CD1c-positive myeloid dendritic cell (primary cell): ENCODE data around the gene RCCD1.

ENCODE experiments used
- DNase-seq: peaks from one replicate; pipeline ENCODE4 v3.0.0-alpha.2; 2016; ENCODE audit errors: extremely low spot score

The RCCD1 gene

DNA sequence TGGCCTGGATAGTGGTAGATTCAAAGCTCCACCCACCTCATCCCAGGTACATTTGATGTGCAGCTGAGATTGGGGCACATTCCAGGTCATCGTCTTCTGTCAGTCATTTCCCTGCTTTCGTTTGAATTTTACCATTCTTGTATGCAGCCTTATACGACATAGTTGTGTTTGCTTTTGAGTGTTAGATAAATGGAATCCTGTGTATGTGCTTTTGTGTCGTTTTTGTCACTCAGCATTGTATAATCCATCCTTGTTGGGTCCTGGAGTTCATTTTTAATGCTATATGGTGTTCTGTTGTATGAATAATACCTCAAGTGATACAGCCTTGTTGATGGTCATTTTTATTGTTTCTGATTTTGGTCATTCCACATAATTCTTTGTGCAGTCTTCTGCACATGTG, 7.3 kb downstream of the RCCD1 start:
- no peak for DNase-seq

- DNase-seq = no peak
These were observed 11.6 kb downstream of the RCCD1 start for GRCh38 chr15:90966262-90966661.

GRCh38 chr15:90967206-90967605, 12.5 kb downstream of the RCCD1 start:
- DNase-seq = no peak

DNA sequence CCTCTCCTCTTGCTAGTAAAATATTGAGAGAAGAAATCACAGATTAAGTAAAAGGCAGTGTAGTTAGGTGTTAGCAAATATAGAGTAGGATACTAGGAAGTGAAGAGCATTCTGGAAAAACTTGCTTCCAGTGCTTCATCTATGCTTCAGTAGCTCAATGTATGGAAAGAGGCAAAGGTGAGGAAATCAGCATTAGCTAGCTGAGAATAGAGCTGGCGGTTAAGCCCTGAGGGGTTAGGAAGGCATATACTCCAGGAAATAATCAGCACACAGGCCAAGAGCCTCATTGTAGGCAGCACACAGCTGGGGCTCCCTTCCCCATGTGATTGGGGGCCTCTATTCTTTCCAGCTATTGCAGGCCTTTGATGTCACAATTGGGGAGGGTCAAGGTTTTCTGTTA, 13.8 kb downstream of the RCCD1 start:
- DNase-seq = no peak

- no peak for DNase-seq
These were observed 15.6 kb downstream of the RCCD1 start for GRCh38 chr15:90970274-90970673.

- DNase-seq = no peak
These were observed 17.4 kb downstream of the RCCD1 start for GRCh38 chr15:90972133-90972532.

- DNase-seq = no peak
These were observed 19.5 kb downstream of the RCCD1 start for GRCh38 chr15:90974216-90974615.

- DNase-seq = no peak
These were observed 24.9 kb downstream of the RCCD1 start for GRCh38 chr15:90979582-90979981.

- peak; percentile 28 for DNase-seq
These were observed 27.0 kb downstream of the RCCD1 start for GRCh38 chr15:90981681-90982080.

DNA sequence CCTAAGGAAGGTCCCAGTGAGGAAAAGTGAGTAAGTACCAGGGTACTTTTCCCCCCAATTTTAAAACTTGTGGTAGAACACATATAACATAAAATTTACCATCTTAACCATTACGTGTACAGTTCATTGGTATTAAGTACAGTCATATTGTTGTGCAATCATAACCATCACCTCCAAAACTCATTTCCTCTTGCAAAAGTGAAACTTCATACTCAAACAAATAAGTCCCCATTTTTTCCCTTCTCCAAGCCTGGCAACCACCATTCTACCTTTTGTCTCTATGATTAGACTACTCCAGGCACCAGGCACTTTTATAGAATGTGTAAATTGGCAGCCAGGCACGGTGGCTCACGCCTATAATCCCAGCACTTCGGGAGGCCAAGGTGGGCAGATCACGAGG, 27.5 kb downstream of the RCCD1 start:
- DNase-seq = peak; percentile 61

- DNase-seq = no peak
These were observed 32.3 kb downstream of the RCCD1 start for GRCh38 chr15:90986790-90987507.

DNA sequence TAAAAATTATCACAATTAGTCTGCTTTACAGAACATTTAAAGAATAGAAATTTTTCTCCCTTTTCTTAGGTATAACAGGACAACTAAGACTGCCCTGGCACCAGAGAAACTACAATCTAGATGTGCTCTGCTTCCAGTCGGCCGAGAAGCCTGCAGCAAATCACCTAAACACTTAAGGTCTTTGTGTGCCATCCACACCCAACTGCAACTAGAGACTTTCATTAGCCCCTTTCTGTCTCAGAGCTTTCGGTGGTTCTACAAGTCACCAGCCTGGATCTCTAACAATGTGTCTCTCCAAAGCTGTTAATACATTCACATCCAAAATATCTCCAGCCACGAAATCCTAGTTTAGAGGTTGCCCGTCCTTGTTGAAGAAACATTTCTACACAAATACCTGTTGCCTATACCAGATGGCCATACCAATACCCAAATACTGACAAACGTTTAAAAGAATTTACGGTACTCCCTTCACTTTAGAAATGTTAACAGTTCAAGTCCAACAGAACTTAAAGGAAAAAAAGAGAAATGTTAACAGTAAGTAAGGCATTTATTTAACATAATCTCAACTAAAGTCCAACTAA, 33.0 kb downstream of the RCCD1 start:
- no peak for DNase-seq

DNA sequence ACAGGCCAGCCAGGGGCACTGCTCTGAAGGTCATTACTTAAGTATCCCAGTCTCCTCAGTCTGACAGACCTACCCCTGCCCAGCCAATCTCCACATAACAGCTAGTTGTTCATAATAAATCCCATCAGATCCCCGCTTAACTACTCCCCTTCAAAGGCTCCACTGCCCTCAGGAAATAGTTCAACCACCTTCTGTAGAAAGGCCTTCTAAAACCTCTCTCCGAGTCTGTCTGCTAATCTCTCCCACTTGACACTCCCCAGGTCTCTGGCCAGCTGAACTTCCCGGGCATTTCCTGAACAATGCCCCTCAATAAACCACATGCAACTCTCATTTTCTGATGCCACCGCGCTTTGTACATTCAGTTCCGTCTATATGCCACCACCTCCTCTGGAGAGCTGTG, 33.6 kb downstream of the RCCD1 start:
- no peak for DNase-seq

GRCh38 chr15:90989040-90989768, 34.5 kb downstream of the RCCD1 start:
- DNase-seq = peak; percentile 45

GRCh38 chr15:90990446-90990845, 35.8 kb downstream of the RCCD1 start:
- DNase-seq = no peak

GRCh38 chr15:90991587-90992285, 37.1 kb downstream of the RCCD1 start:
- DNase-seq = no peak

GRCh38 chr15:90994059-90994416, 39.4 kb downstream of the RCCD1 start:
- DNase-seq = no peak

GRCh38 chr15:90994417-90995311, 40.0 kb downstream of the RCCD1 start, which contains the start of gene PRC1:
TSS of gene PRC1 (minus strand) at chr15:90994535. CDS start at chr15:90994417, 118 bp downstream.
- DNase-seq = peak; percentile 99

DNA sequence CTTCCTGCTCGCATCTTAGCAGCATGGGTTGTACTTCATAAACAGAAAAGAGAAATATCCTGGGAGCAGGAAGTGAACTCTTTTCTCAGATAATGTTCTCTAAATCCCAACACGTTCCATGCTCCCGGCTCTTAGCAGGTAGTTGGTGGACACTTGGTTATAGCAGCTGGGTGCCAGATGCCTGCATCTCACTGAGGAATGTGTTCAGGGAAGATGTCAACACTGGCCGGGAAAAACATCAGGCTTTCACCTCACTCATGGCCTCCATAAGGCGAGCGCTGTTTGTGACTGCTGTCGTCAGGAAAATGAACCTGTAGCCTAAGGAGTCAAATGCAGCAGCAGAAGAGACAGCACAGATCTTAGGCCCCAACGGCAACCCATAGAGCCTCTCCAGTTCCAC, 44.1 kb downstream of the RCCD1 start:
- DNase-seq = no peak

DNA sequence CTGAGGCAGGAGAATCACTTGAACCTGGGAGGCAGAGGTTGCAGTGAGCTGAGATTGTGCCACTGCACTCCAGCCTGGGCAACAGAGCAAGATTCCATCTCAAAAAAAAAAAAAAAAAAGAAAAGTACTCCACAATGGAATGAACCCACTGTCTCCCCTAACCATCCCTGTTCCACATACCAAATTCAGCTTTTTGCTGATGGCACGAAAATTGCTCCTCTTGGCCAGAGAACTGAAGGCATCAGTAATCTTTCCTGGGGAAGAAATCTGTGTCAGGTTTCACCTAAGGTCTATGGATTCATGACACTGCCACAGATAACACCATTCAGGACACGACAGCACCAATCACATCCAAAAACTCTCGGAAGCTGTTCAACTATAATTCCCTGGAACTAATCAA, 46.5 kb downstream of the RCCD1 start:
- DNase-seq = no peak

DNA sequence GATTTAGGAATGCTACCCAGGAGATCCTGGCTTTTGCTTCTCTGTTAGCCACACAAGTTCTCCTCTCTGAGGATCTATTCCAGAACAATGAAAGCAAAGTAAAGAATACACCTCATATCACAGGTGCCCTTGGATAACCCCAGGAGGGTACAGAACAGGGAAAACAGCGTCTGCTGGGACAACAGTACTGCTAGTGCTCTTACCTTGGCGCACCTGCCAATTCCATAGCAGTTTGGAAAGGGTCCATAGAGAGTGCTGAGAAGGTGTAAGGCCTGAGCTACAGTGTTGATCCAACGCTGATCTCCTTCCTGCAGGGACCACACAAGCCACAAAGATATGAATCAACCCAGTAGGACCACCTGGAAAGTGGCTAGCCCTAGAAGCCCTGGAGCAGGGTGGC, 52.6 kb downstream of the RCCD1 start:
- DNase-seq = no peak
